ENCODE data around the gene EPHA1.

DNA sequence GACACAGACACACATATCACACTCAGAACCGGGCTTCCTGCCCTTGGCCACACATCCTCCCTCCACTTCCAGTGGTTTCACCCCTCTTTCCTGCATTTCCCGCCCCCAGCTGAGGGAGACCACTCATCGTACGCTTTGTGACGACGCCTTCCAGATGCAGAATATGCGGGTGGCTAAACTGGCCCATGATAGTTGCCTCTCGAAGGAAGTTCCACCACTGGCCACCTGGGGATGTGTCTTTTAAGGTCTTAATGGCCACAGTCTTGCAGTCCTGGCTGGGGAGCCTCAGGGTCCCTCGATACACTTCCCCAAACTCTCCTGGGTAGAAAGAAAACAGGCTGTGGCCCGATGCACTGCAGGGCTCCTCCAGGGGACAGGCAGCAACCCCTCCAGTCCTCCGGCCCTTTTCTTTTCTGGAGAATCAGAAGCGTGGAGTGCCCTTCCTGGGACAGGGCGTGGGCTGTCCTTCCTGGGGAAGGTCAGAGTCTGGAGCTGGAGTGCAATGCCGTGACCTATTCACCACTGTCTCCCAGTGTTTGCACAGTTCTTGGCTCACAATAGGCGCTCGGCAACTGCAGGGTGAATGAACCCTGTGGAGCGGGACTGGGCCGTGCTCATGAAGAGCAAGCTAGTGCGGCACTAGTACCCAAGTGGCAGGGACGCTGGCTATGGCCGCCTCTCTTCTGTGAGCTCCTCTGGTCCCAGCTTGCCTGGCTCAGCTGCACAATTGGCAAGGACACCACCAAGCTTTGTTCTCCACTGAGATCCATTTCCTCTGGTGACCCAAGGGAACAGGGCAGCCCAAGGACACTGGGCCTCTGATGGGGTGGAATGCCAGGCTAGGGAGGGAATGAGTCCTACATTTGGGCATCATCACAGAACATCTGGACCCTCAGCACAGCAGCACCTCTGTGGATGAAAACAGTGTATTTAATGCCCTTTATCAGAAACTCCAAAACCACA, 13.2 kb downstream of the EPHA1 start:
- TF ChIP-seq, protein P1, sequence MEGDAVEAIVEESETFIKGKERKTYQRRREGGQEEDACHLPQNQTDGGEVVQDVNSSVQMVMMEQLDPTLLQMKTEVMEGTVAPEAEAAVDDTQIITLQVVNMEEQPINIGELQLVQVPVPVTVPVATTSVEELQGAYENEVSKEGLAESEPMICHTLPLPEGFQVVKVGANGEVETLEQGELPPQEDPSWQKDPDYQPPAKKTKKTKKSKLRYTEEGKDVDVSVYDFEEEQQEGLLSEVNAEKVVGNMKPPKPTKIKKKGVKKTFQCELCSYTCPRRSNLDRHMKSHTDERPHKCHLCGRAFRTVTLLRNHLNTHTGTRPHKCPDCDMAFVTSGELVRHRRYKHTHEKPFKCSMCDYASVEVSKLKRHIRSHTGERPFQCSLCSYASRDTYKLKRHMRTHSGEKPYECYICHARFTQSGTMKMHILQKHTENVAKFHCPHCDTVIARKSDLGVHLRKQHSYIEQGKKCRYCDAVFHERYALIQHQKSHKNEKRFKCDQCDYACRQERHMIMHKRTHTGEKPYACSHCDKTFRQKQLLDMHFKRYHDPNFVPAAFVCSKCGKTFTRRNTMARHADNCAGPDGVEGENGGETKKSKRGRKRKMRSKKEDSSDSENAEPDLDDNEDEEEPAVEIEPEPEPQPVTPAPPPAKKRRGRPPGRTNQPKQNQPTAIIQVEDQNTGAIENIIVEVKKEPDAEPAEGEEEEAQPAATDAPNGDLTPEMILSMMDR (conservative IDR thresholded peaks at IDR 0.05; ENCODE audit: low read length) = no peak; the same call in 1 of the 2 replicates
- TF ChIP-seq EZH2phosphoT487 (IDR thresholded peaks at IDR 0.05; ENCODE audit: borderline replicate concordance) = no peak
